ELF-1 (cell line): Measurements from ENCODE around the gene CPA4.
"Not testable (repeated sequence)": the region's sequence is repeated elsewhere in the genome, so short reads cannot be mapped to it uniquely, and the experiment has no call there.

Source experiments
- DNase-seq: peaks from one replicate; pipeline ENCODE4 v3.0.0-alpha.2; 2016; ENCODE audit warnings: low read depth, low spot score

CPA4 gene, protein sequence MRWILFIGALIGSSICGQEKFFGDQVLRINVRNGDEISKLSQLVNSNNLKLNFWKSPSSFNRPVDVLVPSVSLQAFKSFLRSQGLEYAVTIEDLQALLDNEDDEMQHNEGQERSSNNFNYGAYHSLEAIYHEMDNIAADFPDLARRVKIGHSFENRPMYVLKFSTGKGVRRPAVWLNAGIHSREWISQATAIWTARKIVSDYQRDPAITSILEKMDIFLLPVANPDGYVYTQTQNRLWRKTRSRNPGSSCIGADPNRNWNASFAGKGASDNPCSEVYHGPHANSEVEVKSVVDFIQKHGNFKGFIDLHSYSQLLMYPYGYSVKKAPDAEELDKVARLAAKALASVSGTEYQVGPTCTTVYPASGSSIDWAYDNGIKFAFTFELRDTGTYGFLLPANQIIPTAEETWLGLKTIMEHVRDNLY

GRCh38 chr7:130292682-130293257 lies at the start of gene CPA4:
Gene CPA4, plus strand, starts transcription at chr7:130293161. Its CDS starts 20 bp downstream, at chr7:130293181.
- DNase-seq: peak; percentile 13

DNA sequence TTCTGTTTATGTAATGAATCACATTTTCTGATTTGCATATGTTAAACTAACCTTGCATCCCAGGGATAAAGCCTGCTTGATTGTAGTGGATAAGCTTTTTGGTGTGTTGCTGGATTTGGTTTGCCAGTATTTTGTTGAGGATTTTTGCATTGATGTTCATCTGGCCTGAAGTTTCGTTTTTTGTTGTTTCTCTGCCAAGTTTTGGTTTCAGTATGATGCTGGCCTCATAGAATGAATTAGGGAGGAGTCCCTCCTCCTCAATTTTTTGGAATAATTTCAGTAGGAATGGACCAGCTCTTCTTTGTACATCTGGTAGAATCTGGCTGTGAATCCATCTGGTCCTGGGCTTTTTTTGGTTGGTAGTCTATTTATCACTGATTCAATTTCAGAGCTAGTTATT lies 49.5 kb upstream of the CPA4 start:
- not testable (repeated sequence) for DNase-seq

DNA sequence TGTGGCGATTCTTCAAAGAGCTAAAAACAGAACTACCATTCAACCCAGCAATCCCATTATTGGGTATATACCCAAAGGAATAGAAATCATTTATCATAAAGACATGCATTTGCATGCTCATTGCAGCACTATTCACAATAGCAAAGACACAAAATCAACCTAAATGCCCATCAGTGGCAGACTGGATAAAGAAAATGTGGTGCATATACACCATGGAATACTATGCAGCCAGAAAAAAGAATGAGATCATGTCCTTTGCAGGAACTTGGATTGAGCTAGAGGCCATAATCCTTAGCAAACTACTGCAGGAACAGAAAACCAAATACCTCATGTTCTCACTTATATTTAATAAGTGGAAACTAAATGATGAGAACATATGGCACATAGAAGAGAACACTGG lies 46.5 kb upstream of the CPA4 start:
- not testable (repeated sequence) for DNase-seq

GRCh38 chr7:130248842-130249241 lies 44.1 kb upstream of the CPA4 start:
- not testable (repeated sequence) for DNase-seq

DNA sequence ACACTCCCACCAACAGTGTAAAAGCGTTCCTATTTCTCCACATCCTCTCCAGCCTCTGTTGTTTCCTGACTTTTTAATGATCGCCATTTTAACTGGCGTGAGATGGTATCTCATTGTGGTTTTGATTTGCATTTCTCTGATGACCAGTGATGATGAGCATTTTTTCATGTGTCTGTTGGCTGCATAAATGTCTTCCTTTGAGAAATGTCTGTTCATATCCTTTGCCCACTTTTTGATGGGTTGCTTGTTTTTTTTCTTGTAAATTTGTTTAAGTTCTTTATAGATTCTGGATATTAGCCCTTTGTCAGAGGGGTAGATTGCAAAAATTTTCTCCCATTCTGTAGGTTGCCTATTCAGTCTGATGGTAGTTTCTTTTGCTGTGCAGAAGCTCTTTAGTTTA lies 43.3 kb upstream of the CPA4 start:
- DNase-seq: not testable (repeated sequence)

DNA sequence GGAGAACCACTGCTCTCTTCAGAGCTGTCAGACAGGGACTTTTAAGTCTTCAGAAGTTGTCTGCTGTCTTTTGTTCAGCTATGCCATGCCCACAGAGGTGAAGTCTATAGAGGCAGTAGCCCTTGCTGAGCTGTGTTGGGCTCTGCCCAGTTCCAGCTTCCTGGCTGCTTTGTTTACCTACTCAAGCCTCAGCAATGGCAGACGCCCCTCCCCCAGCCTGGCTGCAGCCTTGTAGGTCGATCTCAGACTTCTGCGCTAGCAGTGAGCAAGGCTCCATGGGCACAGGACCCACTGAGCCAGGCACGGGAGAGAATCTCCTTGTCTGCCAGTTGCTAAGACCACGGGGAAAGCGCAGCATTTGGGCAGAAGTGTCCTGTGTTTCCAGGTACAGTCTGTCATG lies 38.4 kb upstream of the CPA4 start:
- peak; percentile 35 for DNase-seq

GRCh38 chr7:130256704-130257103 lies 36.3 kb upstream of the CPA4 start:
- DNase-seq: peak; percentile 54

DNA sequence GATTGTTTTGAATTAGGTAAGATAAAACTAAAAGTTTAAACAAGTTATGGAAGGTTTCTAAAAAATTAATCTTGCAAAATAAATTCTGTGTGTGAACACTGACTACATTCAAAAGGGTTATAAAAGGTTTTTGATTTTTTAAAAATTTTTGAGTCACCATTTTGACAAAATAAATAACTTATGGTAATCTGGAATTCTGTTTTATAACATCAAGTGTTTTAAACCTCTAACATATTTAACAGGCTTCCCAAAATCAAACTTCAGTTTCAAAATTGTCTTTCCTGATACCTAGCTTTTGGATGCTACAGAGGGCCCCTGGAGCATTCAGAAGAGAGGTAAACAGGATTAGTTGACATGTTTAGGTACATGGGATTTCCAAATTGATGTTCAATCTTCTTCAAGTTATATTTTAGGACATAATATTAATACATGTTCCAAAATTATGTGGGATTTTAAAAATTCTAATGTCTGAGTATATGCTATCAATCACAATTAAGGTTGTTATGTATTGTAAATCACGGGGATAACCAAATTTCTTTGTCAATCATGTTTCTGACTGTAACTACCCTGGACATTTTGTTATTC lies 34.4 kb upstream of the CPA4 start:
- no peak for DNase-seq

DNA sequence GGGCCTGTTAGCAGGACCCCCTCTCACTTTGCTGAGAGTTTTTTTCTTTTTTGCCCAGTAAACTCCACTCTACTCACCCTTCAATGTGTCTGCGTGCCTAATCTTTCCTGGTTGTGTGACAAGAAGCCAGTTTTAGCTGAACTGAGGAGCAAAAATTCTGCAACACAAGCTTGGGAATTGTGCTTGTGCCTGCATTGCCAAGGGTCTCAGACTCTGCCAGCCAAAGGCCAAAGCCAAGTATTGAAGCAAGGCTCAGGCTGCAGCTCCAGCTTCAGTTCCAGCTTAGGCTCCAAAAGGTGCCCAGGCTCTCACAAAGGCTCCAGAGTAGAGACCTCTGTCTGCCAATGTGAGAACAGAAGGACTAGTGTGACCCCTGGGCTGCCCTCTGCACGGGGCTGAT lies 30.5 kb upstream of the CPA4 start:
- DNase-seq: no peak

DNA sequence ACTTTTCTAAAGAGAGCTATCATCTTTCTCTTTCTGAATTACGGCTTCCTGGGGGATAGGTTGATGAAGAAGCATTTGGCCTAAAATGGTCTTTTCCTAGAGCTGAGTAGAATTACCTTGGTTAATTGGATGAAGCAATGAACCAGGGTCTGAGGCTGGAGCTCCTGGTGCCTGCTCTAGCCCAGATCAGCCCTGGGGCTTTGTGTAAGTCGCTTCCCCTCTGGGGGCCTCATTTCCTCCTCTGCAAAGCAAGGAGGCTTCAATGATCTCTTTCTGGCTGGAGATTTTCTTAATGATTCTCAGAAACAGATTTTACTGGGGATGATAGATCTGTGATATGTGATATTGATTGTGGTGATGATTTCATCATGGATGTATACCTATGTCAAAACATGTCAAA lies 29.8 kb upstream of the CPA4 start:
- DNase-seq: peak; percentile 40

DNA sequence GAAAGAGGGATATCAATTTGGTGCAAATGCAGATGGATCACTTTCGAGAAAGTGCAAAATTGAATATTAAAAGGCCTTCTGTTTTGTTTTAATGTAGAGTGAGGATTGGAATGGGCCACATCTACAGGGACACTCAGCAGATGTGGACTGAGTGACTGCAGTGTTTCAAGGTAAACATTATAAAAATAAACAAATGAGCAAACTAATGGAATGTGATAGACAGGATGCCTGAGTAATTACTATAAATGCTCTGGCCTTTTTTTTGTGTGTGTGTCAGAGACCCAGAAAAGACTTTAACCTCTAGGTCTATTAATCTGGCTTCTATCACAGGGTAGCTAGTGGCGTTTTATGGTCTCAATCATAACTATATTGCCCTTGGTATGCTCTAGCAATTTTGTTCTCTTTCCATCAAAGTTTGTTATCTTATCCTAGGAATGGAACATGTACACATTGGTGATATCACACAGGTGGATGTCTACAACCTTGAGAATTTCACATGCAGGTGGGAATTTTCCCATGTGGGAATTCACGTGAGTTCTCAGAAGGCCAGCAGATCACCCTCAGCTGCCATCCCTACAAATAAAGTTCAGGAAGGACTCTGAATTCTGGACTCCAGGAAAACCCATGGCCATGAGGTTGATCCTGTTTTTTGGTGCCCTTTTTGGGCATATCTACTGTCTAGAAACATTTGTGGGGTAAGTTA lies 26.6 kb upstream of the CPA4 start, which contains the start of gene CPA2:
Gene CPA2 (plus strand): TSS at position 606 of the 703 bp plus-strand sequence. CDS start 19 bp downstream, at position 625.
- no peak for DNase-seq

DNA sequence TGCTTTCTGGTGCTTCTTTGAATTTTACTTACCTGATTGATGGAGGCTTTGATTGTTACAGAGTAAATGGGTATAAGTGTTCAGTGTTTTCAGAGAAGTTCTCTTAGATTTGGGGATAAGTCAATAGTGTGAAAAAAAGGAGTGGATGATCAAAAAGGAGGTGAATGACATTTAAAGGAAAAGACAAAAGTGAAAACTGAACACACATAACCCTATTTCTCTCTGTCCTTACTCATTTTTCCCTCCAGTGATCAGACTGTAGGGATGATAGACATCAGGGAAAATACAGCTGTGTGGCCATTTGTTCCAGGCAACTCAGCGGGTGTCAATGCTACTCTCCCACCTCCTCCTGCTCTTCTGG lies 26.0 kb upstream of the CPA4 start:
- no peak for DNase-seq

GRCh38 chr7:130268463-130269317 lies 24.3 kb upstream of the CPA4 start:
- no peak for DNase-seq

DNA sequence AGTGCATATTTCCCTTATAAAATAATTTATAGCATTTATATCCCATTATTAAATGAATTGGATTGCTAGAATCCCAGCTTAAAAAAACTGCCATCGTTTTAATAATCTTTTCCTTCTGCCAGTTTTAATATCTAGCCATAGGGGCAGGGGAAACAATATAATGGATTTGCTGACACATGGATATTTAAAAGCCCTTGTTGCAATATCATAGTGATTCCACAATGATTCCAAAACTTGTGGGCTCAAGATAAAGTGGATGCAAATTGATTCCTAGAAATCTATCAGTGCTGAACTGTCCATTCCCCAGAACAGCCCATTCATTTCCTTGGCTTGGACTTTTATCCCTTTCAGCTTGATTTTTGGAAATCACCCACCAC lies 23.7 kb upstream of the CPA4 start:
- DNase-seq: no peak

DNA sequence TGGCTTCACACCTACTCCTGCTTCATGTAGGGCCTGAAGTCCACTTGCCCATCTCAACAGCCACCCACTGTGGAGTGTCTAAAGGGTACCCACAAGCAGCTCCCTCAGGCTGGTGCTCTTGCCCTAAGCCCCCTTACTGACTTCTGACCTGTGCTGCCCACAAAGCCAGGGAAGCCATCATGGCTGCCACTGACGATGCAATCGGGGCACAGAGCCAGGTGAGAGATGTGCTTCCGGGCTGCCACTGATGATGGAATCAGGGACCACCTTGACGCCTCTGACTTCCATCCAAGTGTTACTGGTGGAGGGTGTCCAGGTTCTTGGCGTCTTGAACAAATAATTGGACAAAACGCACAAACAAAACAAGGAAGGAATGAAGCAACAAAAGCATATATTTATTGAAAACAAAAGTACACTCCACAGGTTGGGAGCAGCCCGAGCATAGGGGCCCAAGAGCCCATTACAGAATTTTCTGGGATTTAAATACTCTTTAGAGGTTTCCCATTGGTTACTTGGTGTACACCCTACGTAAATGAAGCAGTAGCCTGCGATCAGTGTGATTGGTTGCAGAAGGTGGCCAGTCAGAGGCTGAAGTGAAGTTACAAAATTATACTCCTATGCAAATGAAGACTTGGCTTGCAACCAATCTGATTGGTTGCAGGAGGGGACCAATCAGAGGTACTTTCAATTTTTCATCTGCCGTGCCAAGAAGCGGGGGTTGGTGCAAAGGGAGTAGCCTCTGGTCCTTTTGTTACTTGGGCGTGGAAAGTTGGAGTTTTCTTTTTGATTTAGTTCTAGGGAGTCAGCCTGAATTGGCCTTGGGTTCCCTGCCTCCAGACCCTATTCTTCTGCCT lies 21.8 kb upstream of the CPA4 start:
- no peak for DNase-seq

DNA sequence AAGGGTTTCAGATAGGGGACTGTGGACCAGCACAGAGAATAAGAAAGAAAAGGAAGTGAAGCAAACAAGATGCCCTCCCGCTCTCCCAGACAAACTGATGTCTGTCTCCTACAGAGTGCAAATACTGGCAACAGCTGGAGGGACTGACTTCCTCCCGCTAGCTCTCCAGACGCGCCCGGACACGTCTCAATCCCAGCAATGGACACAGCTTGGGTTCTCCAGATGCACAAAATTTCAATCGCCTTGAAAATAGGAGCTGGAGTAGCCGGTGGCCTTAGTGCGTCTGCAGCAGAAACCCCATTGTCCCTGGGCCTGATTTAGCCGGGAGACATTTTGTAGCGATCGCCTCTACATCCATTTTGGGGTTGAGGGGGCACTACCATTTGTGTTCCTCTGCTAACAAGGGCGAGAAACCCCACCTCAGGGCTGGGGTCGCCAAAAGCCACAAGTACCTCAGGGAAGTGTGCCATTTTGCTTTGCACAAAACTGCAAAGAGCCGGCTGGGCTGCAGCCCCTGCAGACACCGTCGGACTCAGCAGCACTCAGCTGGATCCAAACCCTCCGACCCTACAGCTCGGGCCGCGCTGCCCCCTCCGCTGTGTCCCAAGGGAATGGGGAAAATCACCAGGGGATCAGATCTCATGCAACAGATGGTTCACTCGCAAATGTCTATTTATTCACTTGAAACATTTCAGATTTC lies 20.4 kb upstream of the CPA4 start:
- DNase-seq: peak; percentile 59

GRCh38 chr7:130273081-130273932 lies 19.7 kb upstream of the CPA4 start:
- DNase-seq: peak; percentile 95

DNA sequence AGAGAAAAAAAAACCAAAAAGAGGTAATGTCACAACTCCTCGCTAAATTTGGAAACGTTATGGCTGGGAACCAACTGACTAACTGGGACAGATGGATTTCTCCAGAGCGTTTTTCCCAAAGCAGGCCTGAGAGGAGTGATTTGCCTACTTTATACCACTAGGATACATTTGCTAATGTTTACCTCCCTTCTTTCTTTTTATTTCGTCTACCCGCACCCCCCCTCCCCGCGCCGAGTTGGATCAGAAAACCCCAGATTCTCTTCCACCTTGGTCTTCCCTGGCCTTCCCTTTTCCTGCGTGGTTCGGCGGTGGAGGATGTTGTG lies 19.1 kb upstream of the CPA4 start:
- peak; percentile 34 for DNase-seq

DNA sequence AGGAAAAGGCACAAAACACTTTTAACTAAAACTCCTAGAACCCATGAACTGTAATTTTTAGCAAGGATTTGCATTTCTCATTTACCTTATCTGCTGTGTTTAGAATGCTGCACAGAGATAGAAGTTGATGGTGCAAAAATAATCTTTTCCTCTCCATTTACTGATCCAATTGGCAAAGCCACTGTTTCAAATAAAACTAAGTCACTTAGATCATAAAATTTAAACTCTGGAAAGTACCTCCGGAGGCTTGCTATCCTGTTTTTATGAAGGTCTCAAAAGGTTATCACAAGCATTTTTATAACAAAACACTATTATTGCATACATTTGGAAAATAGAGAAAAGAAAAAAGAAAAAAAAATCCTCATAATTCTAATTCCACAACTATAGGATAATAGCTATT lies 18.7 kb upstream of the CPA4 start:
- DNase-seq: no peak
